GM18861 (cell line): ENCODE measurements around the gene IDUA.
"Not testable (repeated sequence)": the region's sequence is repeated elsewhere in the genome, so short reads cannot be mapped to it uniquely, and the experiment has no call there.

Experiments
- ATAC-seq: cut with Tn5 transposase; IDR thresholded peaks from one replicate; pipeline ENCODE4 v1.9.1; 2021; ENCODE audit not compliant: unreplicated experiment

Gene IDUA

GRCh38 chr4:1043162-1043561 is 56.3 kb downstream of the IDUA start:
- no peak for ATAC-seq

DNA sequence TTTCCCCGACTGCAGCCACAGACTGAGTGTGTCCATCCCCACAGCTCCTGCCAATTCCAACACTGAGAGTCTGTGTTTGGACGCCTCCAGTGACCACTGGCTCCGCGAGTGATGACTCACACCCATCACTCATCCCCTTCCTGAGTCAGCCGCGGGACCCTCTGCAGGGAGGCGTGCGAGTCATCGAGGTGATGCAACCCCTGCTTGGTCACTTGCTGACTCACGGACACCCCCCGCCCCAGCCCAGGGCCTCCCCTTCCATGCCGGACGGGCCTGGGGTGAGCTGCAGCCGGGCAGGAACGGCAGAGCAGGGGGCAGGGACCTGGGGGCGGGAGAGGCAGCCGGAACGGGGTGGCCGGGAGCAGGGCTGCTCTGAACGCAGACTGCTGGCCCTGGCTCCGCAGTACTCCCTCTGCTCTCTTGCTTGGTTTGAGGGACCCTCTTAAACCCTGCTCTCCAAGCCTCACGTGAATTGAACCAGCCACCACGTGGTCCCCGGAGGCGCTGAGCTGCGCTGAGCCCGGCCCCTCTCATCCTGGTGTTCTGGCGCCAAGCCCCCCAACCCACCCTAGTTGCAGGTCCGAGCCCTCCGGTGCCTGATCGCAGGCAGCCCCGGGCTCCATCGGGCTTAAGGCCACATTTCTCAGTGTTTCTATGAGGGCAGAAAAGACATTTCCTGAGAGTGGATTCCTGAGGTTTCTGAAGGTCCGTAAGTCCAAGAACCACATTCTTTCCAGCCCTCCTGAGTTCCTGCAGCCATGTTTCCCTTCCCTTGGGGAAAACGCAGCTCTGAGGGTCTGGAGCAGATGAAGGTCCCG is 57.0 kb downstream of the IDUA start:
- no peak for ATAC-seq

DNA sequence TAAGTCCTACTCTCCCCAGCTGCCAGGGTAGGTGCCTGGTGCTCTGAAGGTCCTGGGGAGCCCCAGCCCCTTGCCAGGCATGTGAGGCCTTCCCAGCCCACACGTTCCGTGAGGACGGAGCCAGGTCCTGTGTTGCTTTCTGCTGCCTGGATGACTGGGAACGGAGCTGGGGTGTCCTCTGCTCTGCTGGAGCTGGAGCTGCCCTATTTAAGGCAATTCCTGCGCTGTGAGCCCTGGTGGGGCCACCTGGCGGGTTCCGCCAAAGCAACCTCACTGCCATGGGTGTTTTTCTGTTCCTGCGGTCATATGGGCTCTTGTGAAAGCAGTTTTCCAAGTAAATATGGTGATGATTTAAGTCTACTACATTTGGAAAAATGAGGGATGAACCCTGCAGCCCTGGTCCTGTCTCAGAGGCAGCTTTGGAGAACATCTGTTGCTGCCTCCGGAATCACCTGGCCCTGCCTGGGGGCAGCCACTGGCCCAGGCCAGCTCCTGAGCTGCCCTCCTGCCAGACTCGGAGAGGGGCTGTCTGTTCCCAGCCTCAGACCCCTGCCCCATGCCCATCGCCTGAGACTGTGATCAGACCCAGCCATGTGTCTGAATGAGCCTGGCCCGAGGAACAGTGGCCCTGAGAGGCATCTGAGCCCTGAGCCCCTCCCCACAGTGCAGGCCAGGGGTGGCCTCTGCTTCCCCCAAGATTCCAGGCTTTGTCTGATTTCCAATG is 57.8 kb downstream of the IDUA start:
- no peak for ATAC-seq

GRCh38 chr4:1045193-1045594 is 58.4 kb downstream of the IDUA start:
- no peak for ATAC-seq

DNA sequence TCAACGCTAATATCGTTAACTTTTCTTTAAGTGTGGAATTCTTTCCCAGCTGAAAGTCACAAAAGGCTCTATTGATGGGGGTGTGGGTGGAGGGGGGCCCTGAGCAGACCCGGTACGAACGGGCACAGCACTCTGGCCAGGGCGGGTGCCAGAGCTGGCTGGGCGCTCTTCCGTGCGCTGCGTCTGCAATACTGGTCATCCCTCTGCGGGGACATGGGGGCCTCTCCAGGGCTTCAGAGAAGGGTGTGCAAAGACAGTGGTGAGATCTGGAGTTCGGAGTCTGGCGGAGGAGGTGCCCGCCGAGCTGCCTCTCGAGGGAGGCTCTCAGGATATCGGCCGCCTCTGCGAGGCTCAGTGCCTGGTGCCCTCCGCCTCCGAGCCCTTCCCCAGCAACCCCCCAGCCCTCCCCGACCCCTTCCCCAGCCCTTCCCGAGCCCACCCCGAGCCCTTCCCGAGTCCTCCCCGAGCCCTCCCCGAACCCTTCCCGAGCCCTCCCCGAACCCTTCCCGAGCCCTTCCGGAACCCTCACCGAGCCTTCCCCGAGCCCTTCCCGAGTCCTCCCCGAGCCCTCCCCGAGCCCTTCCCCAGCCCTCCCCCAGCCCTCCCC is 58.9 kb downstream of the IDUA start:
- no peak for ATAC-seq

DNA sequence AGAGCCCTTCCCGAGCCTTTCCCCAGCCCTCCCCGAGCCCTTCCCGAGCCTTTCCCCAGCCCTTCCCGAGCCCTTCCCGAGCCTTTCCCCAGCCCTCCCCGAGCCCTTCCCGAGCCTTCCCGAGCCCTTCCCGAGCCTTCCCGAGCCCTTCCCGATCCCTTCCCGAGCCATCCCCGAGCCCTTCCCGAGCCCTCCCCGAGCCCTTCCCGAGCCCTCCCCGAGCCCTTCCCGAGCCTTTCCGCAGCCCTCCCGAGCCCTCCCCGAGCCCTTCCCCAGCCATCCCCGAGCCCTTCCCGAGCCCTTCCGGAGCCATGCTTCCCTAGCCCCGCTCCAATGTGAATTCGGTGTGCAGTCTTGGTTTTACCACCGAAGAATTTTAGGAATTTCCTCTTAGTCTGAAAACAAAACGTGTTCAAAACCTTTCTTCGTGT is 59.8 kb downstream of the IDUA start:
- ATAC-seq: not testable (repeated sequence)

- ATAC-seq: no peak
Measured at GRCh38 chr4:1047106-1047975, 60.5 kb downstream of the IDUA start.

- no peak for ATAC-seq
Measured at GRCh38 chr4:1047976-1048772, 61.3 kb downstream of the IDUA start.

DNA sequence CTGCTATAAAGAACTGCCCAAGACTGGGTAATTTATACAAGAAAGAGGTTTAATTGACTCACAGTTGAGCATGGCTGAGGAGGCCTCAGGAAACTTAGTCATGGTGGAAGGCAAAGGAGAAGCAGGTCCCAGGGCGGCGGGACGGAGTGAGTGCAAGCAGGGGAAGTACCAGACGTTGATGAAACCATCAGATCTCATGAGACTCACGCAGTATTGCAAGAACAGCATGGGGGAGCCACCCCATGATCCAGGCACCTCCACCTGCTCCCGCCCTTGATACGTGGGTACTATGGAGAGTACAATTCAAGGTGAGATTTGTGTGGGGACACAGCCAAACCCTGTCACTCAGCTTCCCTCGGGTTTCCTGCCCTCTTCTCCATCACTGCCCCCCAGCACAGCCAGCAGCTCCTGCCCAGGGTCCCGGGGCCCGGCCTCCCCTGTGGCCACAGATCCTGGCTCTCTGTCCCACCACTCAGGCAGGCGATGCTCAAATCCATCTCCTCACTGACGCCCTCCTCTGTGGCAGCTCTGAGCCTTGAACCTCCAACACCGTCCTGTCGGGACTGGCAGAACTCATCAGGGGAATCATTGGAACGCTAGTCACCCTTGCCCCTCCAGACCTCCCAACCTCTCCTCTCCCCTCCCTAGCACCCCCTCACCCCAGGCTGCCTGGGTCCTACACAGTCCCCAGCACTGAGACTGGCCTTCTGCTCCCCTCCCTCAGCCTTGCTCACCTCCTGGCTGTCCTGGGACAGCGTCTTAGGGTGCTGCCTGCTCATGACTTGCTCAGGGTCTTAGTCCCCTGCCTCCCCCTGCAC is 62.1 kb downstream of the IDUA start:
- no peak for ATAC-seq

- no peak for ATAC-seq
Measured at GRCh38 chr4:1049591-1049905, 62.7 kb downstream of the IDUA start.

DNA sequence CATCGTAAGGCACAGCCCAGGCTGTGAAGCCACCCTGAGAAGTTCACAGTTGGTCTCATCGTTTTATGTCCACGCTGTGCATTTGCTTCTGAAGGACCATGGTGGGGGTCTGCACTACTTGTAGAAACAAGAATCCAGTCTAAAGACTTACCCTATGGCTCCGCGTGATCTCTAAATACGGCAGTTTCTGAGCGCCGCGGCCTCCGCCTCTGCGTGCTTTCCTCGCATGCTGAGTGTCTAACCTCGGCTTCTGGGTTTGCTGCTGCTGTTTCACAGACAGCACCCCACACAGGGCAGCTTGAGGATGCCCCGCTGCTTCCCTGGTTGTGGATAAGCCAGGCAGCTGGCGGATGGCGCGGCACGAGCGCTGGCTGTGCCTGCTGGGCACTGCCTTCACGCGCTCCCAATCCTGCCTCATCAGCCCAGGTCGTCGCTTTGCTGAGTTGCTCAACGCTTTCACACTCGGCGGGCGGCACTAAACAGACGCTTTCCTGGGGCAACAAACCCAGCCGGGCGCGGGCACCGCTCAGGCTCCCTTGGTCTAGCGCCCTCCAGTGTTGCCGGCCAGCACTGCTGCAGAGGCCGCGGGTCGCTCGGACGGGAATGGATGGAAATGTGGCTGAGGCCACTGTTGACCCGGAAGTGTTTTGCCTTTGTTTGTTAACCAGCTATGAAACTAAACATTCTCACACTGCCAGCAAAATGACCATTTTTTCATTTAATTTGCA is 63.8 kb downstream of the IDUA start:
- no peak for ATAC-seq

- no peak for ATAC-seq
Measured at GRCh38 chr4:1051472-1051871, 64.6 kb downstream of the IDUA start.

DNA sequence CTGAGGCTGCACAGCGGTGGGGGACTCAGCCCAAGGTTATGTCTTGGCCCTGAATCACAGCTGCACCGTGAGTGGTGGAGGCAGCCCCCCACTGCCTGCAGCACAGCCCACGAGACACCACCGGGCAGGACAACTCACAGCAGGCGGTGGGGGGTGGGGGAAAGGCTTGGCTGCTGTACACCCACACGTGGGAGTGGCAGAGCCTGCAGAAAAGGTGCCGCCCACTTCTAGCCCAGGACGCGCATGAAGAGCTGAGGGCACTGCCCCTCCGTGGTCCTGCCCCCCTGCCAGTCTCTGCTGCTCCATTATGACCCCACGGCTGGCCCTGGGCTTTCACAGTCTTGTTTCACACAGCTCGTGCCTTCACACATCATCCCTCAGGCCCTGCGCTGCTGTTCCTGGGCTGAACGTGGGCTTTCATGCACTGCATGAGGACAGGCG is 65.4 kb downstream of the IDUA start:
- ATAC-seq: no peak

DNA sequence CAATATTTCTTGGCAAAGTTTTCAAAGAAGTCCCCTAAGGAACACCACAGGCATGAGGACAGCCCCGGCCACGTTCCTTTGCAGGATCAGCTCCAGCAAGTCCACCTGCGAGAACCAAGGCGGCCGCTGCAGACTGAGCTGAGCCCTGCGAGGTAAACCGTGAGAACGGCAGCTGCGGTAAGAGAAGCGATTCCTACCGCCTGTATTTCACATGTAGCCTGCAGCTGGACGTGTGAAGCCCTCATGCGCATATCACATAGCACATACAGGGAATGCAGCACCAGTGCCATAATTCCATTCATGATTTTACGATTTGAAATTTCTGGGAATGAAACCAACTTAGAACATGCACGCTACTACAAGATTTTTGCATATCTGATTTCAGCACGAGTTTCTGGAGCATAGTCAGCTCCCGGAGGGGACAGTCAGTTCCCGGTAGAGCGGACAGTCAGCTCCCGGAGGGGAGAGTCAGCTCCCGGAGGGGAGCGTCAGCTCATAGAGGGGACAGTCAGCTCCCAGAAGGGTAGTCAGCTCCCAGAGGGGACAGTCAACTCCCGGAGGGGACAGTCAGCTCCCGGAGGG is 66.3 kb downstream of the IDUA start:
- ATAC-seq: no peak

DNA sequence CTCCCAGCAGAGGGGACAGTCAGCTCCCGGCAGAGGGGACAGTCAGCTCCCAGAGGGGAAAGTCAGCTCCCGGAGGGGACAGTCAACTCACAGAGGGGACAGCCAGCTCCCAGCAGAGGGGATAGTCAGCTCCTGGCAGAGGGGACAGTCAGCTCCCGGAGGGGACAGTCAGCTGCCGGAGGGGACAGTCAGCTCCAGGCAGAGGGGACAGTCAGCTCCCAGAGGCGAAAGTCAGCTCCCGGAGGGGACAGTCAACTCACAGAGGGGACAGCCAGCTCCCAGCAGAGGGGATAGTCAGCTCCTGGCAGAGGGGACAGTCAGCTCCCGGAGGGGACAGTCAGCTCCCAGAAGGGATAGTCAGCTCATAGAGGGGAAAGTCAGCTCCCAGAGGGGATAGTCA is 67.0 kb downstream of the IDUA start:
- ATAC-seq: not testable (repeated sequence)
